ENCODE data around the gene OSBPL3. TPM values are rescaled to one million over a fixed set of nuclear protein-coding genes. Genes with fewer than 3 reads are reported as not detected.

OSBPL3 gene
- total and polyA plus RNA-seq, 8 donors, result 2.0 to 25.0 (median 9.9) TPM

DNA sequence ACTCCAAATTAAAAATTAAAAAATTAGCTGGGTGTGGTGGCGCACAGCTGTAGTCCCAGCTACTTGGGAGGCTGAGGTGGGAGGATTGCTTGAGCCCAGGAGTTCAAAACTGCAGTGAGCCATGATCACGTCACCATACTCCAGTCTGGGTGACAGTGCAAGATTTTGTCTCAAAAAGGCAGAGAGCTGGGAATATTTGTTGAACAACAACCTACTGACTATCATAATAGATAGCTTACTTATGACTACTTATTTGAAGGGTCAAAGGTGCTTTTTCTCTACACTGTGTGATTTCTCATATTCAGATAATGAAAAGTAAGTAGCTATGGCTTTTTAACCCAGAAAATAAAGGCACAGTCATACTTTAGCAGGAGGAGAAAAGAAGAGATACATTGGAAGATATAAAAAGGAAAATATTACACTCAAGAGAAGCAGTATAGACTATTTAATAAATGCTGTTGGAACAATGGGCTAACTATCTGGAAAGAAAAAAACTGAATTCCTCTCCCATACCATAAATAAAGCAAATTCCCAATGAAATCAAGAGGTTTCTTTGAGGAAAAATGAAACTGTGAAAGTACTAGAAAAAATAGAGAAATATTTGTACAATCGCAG is 229.4 kb downstream of the OSBPL3 start:
- Histone ChIP-seq H3K27me3 (no peaks in the 10 kb centered on the region), H3K9me3 (no peaks in the 10 kb centered on the region), H3K4me3 (no peak overlapping the region), H3K36me3 (no peaks in the 10 kb centered on the region), H3K27ac (no peak overlapping the region), H3K4me1 (no peaks in the 10 kb centered on the region)
- no peak for TF ChIP-seq POLR2AphosphoS5 (IDR thresholded peaks at IDR 0.05)
- no peak for TF ChIP-seq POLR2A (IDR thresholded peaks at IDR 0.05)
- no peak for TF ChIP-seq EP300 (IDR thresholded peaks at IDR 0.05)
- TF ChIP-seq, protein P1, sequence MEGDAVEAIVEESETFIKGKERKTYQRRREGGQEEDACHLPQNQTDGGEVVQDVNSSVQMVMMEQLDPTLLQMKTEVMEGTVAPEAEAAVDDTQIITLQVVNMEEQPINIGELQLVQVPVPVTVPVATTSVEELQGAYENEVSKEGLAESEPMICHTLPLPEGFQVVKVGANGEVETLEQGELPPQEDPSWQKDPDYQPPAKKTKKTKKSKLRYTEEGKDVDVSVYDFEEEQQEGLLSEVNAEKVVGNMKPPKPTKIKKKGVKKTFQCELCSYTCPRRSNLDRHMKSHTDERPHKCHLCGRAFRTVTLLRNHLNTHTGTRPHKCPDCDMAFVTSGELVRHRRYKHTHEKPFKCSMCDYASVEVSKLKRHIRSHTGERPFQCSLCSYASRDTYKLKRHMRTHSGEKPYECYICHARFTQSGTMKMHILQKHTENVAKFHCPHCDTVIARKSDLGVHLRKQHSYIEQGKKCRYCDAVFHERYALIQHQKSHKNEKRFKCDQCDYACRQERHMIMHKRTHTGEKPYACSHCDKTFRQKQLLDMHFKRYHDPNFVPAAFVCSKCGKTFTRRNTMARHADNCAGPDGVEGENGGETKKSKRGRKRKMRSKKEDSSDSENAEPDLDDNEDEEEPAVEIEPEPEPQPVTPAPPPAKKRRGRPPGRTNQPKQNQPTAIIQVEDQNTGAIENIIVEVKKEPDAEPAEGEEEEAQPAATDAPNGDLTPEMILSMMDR (IDR thresholded peaks at IDR 0.05), result no peak
- WGBS, 5 donors, result 93 to 99% (median 96%) methylated on average over 3 of the region's 3 CpGs
- no peak for DNase-seq
- intact Hi-C loops (cut with DNase I; ENCODE audit: low total_unique reads), result no loop called here

DNA sequence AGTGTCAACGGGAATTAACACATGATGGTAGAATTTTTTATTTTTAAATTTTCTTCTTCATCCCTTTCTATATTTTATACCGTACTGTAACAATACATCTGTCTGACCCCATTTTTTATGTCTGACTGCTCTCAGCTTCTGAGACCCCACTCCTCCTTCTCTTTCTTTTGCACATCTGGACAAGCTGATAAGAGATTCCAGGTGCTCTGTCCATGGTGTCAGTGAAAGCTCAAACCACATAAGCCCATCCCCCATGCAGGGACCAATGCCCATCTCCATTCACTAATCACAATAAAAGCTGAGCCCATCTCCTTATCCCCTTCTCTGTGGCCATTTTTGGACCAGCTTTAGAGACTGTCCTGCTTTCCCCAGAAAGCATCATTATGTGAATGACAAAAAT is 231.5 kb downstream of the OSBPL3 start:
- 69 to 96% (median 91%) methylated on average over 2 of the region's 2 CpGs for WGBS, 5 donors
- Histone ChIP-seq H3K27me3 (no peaks in the 10 kb centered on the region), H3K4me1 (no peaks in the 10 kb centered on the region), H3K9me3 (no peaks in the 10 kb centered on the region), H3K4me3 (no peak overlapping the region), H3K36me3 (no peaks in the 10 kb centered on the region), H3K27ac (no peak overlapping the region)
- TF ChIP-seq POLR2AphosphoS5 (IDR thresholded peaks at IDR 0.05) (no peak), POLR2A (IDR thresholded peaks at IDR 0.05) (no peak), EP300 (IDR thresholded peaks at IDR 0.05) (no peak)
- TF ChIP-seq, protein P1 (IDR thresholded peaks at IDR 0.05), result no peak
- intact Hi-C loops (cut with DNase I; ENCODE audit: low total_unique reads), result no loop called here
- no peak for DNase-seq

Other genes with a start within 250 kb of the OSBPL3 start
- 10 to 100 TPM in 1 of 5 donors, 1 to 10 TPM in 3, not detected in 1; 4.5 to 11.9 (median 7.2) TPM for gene GSDME, start 222.7 kb downstream of the OSBPL3 start, total RNA-seq
- gene GSDME, start 222.7 kb downstream of the OSBPL3 start, polyA plus RNA-seq, result 1 to 10 TPM; 2.6 to 3.9 (median 3.4) TPM
- 10 to 100 TPM; 34.5 to 96.9 (median 52.0) TPM for gene CYCS, start 145.1 kb upstream of the OSBPL3 start, total RNA-seq
- gene CYCS, start 145.1 kb upstream of the OSBPL3 start, polyA plus RNA-seq, result 100 to 1,000 TPM in 2 of 3 donors, 10 to 100 TPM in 1; 43.1 to 124 (median 102) TPM
- not detected for gene NPVF, start 248.3 kb upstream of the OSBPL3 start, total RNA-seq
- gene NPVF, start 248.3 kb upstream of the OSBPL3 start, polyA plus RNA-seq, result not detected